Thyroid gland (tissue), 4 donors: Measurements from ENCODE around the gene DCHS1. TPM values are rescaled to one million over a fixed set of nuclear protein-coding genes. Genes with fewer than 3 reads are reported as not detected.

Experiments
- DNase-seq, 2 donors: peaks; one replicate each; pipeline ENCODE4 v3.0.0-alpha.2; 2019
- H3K27ac ChIP-seq, 3 donors: fragments of 200-600 bp; sonication (generic); 1 replicate in 2 of 3; 2 replicates in 1 of 3; pipeline ENCODE4 v1.5.1; 2016 to 2019; ENCODE audit warnings: mild to moderate bottlenecking in 1 of 3, moderate library complexity in 1 of 3
- H3K27me3 ChIP-seq: fragments of 200-600 bp; sonication (generic); one replicate; pipeline ENCODE4 v1.5.1; 2019
- H3K36me3 ChIP-seq, 2 donors: fragments of 200-600 bp; sonication (generic); one replicate each; pipeline ENCODE4 v1.5.1; 2016 to 2019
- H3K4me1 ChIP-seq, 2 donors: fragments of 200-600 bp; sonication (generic); one replicate each; pipeline ENCODE4 v1.5.1; 2017 to 2019
- H3K4me3 ChIP-seq, 3 donors: fragments of 200-600 bp; sonication (generic); replicated peaks in 1 of 3; 1 replicate in 2 of 3; 2 replicates in 1 of 3; pipeline ENCODE4 v1.5.1; 2016; ENCODE audit warnings: mild to moderate bottlenecking in 1 of 3
- H3K9me3 ChIP-seq: fragments of 200-600 bp; sonication (generic); one replicate; pipeline ENCODE4 v1.5.1; 2017
- POLR2A ChIP-seq, 2 donors: fragments of 450-650 bp; IDR thresholded peaks; one replicate each; pipeline ENCODE4 v1.6.1; 2017; ENCODE audit warnings: antibody characterized with exemption in 2 of 2, mild to moderate bottlenecking in 2 of 2, moderate library complexity in 1 of 2
- WGBS, 2 donors: methylation state at CpG; one replicate each; pipeline ENCODE4 v1.1.5; 2017; 5-methylcytosine and 5-hydroxymethylcytosine counted together
- intact Hi-C: fragments of 100-400 bp; cut with DNase I; formaldehyde crosslinking; loops from one replicate; pipeline ENCODE4 v1.15.1; 2023
- total RNA-seq, 4 donors: library from RNA; depleted of rRNA; stranded (reverse); fragments of >200 nt; gene quantifications; one replicate each; pipeline ENCODE4 v1.2.3, GENCODE V29; 2016
- TF ChIP-seq, protein P1 (sequence below), 6 experiments: fragments of 200-600 bp in 3 of 6; fragments of 450-650 bp in 3 of 6; sonication (generic) in 3 of 6; IDR thresholded peaks; one replicate each; pipeline ENCODE4 v1.5.1; 2016 to 2019; ENCODE audit warnings: antibody characterized with exemption in 6 of 6, mild to moderate bottlenecking in 2 of 6, inconsistent platforms in 1 of 6, moderate library complexity in 1 of 6

Gene DCHS1
- total RNA-seq, 4 donors from 2014 or later, result 5.6 to 14.4 (median 9.6) TPM

DNA sequence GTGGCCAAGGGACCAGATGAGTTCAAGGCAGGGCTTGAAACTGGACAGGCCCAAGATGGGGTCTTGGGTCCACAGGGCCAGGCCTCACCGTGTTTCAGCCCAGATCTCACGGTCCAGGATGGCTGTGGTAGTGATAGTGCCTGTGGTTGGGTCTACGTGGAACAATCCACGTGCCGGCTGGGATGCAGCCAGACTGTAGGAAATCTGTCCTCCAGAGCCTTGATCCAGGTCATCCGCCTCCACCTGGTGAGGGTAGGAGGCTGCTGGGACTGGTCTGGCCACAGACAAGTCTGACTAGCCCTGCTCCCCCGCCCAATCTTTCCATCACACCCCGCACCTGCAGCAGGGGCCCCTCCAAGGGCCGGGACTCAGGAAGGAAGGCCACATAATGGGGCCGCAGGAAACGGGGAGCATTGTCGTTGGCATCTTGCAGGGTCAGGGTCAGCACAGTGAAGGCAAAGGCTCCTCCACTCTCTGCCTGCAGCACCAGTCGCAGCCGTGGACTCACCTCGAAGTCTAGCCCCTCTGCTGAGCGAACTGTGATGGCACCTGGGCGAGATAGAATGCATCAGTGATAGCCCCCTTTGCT lies 29.7 kb downstream of the DCHS1 start:
- intact Hi-C loops, result no loop called here
- TF ChIP-seq, protein P1, sequence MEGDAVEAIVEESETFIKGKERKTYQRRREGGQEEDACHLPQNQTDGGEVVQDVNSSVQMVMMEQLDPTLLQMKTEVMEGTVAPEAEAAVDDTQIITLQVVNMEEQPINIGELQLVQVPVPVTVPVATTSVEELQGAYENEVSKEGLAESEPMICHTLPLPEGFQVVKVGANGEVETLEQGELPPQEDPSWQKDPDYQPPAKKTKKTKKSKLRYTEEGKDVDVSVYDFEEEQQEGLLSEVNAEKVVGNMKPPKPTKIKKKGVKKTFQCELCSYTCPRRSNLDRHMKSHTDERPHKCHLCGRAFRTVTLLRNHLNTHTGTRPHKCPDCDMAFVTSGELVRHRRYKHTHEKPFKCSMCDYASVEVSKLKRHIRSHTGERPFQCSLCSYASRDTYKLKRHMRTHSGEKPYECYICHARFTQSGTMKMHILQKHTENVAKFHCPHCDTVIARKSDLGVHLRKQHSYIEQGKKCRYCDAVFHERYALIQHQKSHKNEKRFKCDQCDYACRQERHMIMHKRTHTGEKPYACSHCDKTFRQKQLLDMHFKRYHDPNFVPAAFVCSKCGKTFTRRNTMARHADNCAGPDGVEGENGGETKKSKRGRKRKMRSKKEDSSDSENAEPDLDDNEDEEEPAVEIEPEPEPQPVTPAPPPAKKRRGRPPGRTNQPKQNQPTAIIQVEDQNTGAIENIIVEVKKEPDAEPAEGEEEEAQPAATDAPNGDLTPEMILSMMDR (IDR thresholded peaks at IDR 0.05), result no peak
- TF ChIP-seq POLR2A (IDR thresholded peaks at IDR 0.05), result no peak
- peaks cover 0 to 3% of the 10 kb centered on the region in 2 donors for H3K36me3 ChIP-seq
- no peak overlapping the region for H3K4me3 ChIP-seq
- peaks cover 0 to 7% of the 10 kb centered on the region in 2 donors for H3K4me1 ChIP-seq
- H3K27me3 ChIP-seq, result no peaks in the 10 kb centered on the region
- 94 to 97% methylated on average over 8 to 17 of the region's 17 CpGs for WGBS, 2 donors
- H3K27ac ChIP-seq, result no peak overlapping the region
- H3K9me3 ChIP-seq, result no peaks in the 10 kb centered on the region
- DNase-seq, result no peak

DNA sequence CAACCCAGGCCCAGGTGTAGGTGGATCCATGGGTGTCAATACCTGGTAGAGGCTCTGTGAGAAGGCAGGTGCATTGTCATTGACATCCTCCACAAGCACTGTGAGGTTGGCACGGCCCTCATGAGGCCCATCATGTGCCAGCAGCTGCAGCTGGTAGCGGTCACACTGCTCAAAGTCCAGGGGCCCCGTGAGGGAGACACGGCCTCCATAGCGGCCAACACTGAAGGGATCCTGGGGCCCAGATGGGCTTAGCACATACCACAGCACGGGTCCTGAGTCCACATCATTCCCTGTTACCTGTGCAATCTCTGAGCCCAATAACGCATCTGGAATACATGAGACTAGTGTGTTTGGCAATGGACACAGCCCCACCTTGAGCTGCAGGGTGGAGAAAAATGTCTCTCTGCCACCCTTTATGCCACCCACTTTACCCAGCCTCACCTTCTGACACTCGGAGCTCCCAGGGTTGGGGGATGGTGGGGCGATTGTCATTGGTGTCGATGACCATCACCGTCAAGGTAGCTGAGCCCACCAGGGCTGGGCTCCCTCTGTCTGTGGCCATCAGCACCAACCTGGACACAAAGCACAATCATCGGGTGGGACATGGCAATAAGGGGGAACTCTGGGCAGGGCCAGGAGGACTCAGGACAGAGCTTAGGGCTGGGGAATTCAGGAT lies 30.3 kb downstream of the DCHS1 start:
- Histone ChIP-seq H3K27ac (no peak overlapping the region), H3K4me3 (no peak overlapping the region), H3K27me3 (no peaks in the 10 kb centered on the region), H3K9me3 (no peaks in the 10 kb centered on the region), H3K4me1 (peaks cover 0 to under 1% of the 10 kb centered on the region in 2 donors), H3K36me3 (peaks cover 0 to 3% of the 10 kb centered on the region in 2 donors)
- TF ChIP-seq POLR2A (IDR thresholded peaks at IDR 0.05), result no peak
- TF ChIP-seq, protein P1 (IDR thresholded peaks at IDR 0.05), result no peak
- no peak for DNase-seq
- 90 to 94% methylated on average over 4 to 12 of the region's 12 CpGs for WGBS, 2 donors
- intact Hi-C loops, result no loop called here

- H3K4me1 ChIP-seq, result peaks cover under 1 to 6% of the 10 kb centered on the region in 2 donors
- H3K9me3 ChIP-seq, result no peaks in the 10 kb centered on the region
- no peak for DNase-seq
- intact Hi-C loops, result no loop called here
- TF ChIP-seq, protein P1 (IDR thresholded peaks at IDR 0.05), result no peak
- no peak for TF ChIP-seq POLR2A (IDR thresholded peaks at IDR 0.05)
- H3K36me3 ChIP-seq, result peaks cover 0 to 3% of the 10 kb centered on the region in 2 donors
- no peaks in the 10 kb centered on the region for H3K27me3 ChIP-seq
- 90 to 94% methylated on average over 14 to 30 of the region's 31 CpGs for WGBS, 2 donors
- H3K4me3 ChIP-seq, result no peak overlapping the region
- no peak overlapping the region for H3K27ac ChIP-seq
Measured at GRCh38 chr11:6623391-6624363, 31.9 kb downstream of the DCHS1 start.

- H3K36me3 ChIP-seq, result peaks cover 0 to 3% of the 10 kb centered on the region in 2 donors
- WGBS, 2 donors, result 81 to 87% methylated on average over 12 to 22 of the region's 24 CpGs
- DNase-seq, result no peak
- H3K27ac ChIP-seq, result no peak overlapping the region
- TF ChIP-seq POLR2A (IDR thresholded peaks at IDR 0.05), result no peak
- TF ChIP-seq, protein P1 (IDR thresholded peaks at IDR 0.05), result no peak
- no peaks in the 10 kb centered on the region for H3K9me3 ChIP-seq
- intact Hi-C loops, result no loop called here
- no peak overlapping the region for H3K4me3 ChIP-seq
- H3K27me3 ChIP-seq, result no peaks in the 10 kb centered on the region
- peaks cover 12 to 15% of the 10 kb centered on the region in 2 donors for H3K4me1 ChIP-seq
Measured at GRCh38 chr11:6622261-6623171, 33.1 kb downstream of the DCHS1 start.
